Mucosa of gallbladder (tissue), 1 donor: ENCODE measurements around the gene NKAPD1. TPM values are rescaled to one million over a fixed set of nuclear protein-coding genes. Genes with fewer than 3 reads are reported as not detected.
"Not testable (repeated sequence)": the region's sequence is repeated elsewhere in the genome, so short reads cannot be mapped to it uniquely, and the experiment has no call there.

ENCODE experiments used
- DNase-seq: peaks from one replicate; pipeline ENCODE4 v3.0.0-alpha.2; 2020; ENCODE audit warnings: low spot score
- total RNA-seq: library from RNA; stranded (reverse); gene quantifications from one replicate; pipeline ENCODE4 v1.2.1, GENCODE V29; 2021
- donor health status: DM: no; HTN: no; CAD: no.

The NKAPD1 gene
- total RNA-seq, 1 donor from 2014 or later, result 19.4 TPM

GRCh38 chr11:112086422-112087191 lies 12.5 kb downstream of the NKAPD1 start, which contains the start of the genes SDHD and TIMM8B:
Gene SDHD, plus strand, starts transcription at chr11:112086873. Its CDS starts 35 bp downstream, at chr11:112086908.
Gene TIMM8B, minus strand, starts transcription at chr11:112086756. Its CDS starts 33 bp downstream, at chr11:112086723.
- peak; percentile 97 for DNase-seq

- DNase-seq, result no peak
Measured at GRCh38 chr11:112087212-112087611, 13.1 kb downstream of the NKAPD1 start.

GRCh38 chr11:112095302-112095701 lies 21.2 kb downstream of the NKAPD1 start:
- DNase-seq, result not testable (repeated sequence)

GRCh38 chr11:112096194-112096593 lies 22.1 kb downstream of the NKAPD1 start:
- DNase-seq, result no peak

GRCh38 chr11:112097734-112098528 lies 23.8 kb downstream of the NKAPD1 start:
- DNase-seq, result no peak

GRCh38 chr11:112100462-112100861 lies 26.4 kb downstream of the NKAPD1 start:
- DNase-seq, result no peak

- DNase-seq, result no peak
Measured at GRCh38 chr11:112103446-112103845, 29.3 kb downstream of the NKAPD1 start.

- no peak for DNase-seq
Measured at GRCh38 chr11:112106070-112106469, 32.0 kb downstream of the NKAPD1 start.

- no peak for DNase-seq
Measured at GRCh38 chr11:112113539-112114457, 39.7 kb downstream of the NKAPD1 start.

GRCh38 chr11:112114460-112114859 lies 40.4 kb downstream of the NKAPD1 start:
- DNase-seq, result no peak

GRCh38 chr11:112115386-112115785 lies 41.3 kb downstream of the NKAPD1 start:
- DNase-seq, result no peak

GRCh38 chr11:112118176-112118575 lies 44.1 kb downstream of the NKAPD1 start:
- no peak for DNase-seq

GRCh38 chr11:112121981-112122615 lies 48.0 kb downstream of the NKAPD1 start:
- DNase-seq, result no peak

- DNase-seq, result no peak
Measured at GRCh38 chr11:112123129-112123528, 49.0 kb downstream of the NKAPD1 start.

GRCh38 chr11:112127056-112127455 lies 53.0 kb downstream of the NKAPD1 start:
- DNase-seq, result no peak

- peak; percentile 67 for DNase-seq
Measured at GRCh38 chr11:112128483-112129121, 54.5 kb downstream of the NKAPD1 start.

GRCh38 chr11:112129656-112130055 lies 55.6 kb downstream of the NKAPD1 start:
- peak; percentile 26 for DNase-seq

GRCh38 chr11:112132737-112133136 lies 58.6 kb downstream of the NKAPD1 start:
- DNase-seq, result no peak

GRCh38 chr11:112134473-112134872 lies 60.4 kb downstream of the NKAPD1 start:
- DNase-seq, result no peak
